Hematopoietic multipotent progenitor cell treated with erythropoietin and hydrocortisone succinate and interleukin-3 and kit ligand, for 15 days (in vitro differentiated cells): ENCODE measurements around the gene AEN.
A peak's percentile ranks its signal among the peaks of the same experiment; 100 is the strongest.

Experiments
- DNase-seq: peaks from one replicate; pipeline ENCODE4 v3.0.0-alpha.2; 2015; ENCODE audit warnings: low spot score

AEN gene

DNA sequence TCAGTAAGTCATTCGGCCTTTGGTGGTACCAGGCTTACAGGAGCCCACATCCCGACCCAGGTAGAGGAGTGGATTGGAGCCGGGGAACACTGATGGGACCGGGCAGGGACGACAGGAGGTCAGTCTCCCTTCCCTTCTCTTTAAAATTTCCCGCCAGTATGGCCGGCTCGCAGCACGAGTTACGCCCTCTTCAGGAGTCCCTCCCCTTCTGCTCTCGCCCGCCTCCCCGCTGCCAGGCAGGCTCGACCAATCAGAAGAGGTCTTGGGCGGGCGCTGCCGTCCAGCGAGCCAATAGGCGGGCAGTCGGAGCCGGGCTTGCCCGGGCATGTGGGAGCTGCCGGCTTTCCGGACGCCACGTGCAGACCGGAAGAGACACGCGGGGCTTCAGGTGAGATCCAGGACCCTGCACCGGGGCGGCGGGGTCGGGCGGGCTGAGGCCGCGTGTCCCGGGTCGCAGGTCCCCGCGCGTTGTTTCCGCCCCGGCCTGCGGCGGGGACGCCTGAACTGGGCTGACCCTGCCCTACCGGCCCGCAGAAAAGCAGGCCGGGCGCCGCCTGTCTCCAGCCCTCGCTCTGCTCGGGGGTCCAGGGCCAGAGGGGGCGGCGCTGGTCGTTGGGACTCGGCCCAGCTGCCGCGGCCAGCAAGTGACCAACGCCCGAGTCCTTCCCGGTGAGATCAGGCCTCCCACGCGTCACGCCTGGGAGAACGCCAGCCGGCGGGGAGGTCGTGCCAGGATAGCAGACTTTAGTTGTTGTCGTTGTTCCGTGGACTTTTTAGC lies at the start of gene AEN:
Gene AEN, plus strand, starts transcription at position 346 of the 778 bp plus-strand sequence. CDS start 4,870 bp downstream, outside the sequence.
- DNase-seq: peak; percentile 96

DNA sequence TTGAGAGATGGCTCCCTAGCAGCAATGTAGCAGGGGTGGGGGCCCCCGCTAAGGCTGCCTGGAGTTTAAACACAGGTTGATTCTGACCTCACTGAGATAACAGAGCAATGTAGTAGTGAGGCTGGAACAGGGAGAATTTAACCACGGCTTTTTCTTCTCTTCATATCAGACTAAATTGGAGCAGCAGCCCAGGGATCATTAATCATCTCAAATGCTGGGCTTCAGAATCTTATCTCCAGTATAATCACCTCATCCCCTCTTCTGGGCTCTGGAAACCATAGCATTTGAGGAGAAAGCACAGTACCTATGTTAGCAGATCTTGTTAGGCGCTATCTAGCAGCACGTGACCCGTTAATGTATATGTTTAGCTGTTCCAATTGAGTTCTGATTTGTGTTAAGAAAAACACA lies 49.3 kb upstream of the AEN start:
- DNase-seq: no peak

- DNase-seq: no peak
Observed at GRCh38 chr15:88574077-88574476, 47.1 kb upstream of the AEN start.

DNA sequence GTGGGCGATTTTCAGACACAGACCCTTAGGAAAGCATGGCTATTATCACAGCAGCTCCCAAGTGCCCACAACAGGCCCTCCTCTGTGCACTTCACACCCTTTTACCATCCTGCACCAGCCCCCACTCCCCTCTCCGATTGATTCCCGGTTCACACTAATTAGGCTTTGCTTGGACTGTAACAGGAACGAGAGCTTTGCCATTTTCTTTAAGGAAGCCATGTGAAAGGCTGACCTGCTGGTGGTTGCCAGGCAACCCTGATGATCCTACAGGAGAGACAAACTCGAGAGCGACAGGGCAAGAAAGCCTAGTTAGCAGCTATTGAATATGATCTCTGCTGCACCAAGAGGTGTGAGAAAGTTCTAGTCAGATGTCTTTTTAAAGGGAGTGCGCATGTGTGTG lies 46.5 kb upstream of the AEN start:
- no peak for DNase-seq

DNA sequence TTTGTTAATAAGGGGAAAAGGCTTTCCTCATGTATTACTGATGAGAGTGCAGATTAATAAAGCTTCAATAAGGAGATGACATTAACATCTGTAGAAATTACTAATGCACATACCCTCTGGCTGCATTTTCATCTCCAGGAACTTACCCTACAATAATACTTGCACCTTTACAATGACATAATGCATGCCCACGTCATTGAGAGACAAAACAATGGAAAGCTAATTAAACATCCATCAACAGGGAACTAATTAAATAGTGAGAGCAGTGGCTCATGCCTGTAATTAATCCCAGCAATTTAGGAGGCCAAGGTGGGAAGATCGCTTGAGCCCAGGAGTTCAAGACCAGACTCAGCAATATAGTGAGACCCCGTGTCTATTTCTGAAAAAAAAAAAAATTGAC lies 41.8 kb upstream of the AEN start:
- no peak for DNase-seq

DNA sequence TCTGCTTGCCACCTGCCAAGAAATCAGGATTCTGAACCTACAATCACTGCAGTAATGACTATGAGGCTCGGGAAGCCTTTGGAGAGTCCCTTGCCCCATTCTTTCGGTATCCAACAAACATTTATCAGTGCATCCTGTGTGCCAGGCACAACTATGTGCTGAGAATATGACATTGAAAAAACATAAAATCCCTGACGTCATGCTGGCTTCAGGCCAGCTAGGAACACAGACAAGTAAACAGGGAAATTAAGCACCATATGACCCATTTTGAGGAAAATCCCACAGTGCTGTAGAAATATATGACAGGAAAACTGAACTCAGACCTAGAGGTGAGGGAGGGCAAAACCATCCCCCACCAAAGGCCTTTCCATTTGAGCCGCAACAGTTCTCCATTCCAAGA lies 40.6 kb upstream of the AEN start:
- no peak for DNase-seq

DNA sequence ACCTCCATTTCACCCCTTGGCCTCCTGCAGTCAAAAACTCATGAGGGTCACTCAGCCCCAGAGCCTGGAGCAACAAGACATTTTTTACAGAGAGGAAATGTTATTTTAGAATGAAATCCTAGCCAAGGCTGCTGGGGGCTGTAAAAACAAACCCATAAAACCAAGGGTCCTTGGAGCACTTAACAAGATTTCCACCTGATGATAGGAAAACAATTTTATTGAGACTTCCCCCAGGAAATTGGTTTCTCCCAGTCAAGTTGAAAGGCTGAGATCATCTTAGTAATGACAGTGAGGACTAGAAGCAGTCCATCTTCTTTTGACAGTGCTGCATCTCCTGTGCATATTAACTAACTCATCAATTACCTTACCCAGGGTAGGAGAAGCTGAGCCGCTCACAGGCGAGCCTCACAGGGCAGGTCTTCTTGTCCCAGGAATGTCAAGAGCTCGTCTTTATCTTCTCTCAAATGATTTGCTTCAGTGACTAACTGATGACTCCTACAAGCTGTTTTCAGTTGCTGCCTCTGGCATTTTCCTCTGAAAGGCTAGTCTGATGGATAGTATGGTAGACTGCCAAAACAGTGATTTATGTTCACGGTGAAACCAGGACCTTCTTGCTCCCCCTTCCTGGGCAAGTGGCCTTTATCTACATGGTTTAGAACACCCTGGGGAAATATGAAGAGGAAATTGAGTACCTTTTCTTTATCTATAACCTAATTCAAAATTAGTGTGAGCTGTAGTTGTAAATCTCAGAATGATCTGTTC lies 34.6 kb upstream of the AEN start:
- DNase-seq: no peak

GRCh38 chr15:88590759-88591158 lies 30.4 kb upstream of the AEN start:
- DNase-seq: no peak

- no peak for DNase-seq
Observed at GRCh38 chr15:88591384-88591783, 29.8 kb upstream of the AEN start.

DNA sequence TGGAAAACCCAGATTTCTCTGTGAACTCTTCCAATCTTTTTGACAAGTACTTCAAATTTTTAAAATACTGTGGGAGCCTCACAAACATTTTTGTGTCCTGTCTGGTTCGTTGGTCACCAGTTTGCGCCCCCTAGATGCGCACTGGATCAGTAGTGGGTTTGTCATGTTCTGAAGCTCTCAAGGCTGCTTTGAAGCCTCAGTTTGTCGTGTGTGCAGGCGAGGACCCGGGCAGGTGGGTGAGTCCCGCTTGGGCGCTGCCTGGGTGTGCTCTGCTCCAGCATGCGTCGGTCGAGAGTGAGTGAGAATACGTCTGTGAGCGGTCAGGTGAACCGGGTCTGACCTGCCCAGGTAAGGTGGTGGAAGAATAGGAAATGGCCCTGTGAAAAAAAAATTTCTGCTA lies 17.3 kb upstream of the AEN start:
- no peak for DNase-seq

GRCh38 chr15:88604381-88605188 lies 16.6 kb upstream of the AEN start:
- DNase-seq: no peak

GRCh38 chr15:88605189-88606069 lies 15.7 kb upstream of the AEN start:
- no peak for DNase-seq

DNA sequence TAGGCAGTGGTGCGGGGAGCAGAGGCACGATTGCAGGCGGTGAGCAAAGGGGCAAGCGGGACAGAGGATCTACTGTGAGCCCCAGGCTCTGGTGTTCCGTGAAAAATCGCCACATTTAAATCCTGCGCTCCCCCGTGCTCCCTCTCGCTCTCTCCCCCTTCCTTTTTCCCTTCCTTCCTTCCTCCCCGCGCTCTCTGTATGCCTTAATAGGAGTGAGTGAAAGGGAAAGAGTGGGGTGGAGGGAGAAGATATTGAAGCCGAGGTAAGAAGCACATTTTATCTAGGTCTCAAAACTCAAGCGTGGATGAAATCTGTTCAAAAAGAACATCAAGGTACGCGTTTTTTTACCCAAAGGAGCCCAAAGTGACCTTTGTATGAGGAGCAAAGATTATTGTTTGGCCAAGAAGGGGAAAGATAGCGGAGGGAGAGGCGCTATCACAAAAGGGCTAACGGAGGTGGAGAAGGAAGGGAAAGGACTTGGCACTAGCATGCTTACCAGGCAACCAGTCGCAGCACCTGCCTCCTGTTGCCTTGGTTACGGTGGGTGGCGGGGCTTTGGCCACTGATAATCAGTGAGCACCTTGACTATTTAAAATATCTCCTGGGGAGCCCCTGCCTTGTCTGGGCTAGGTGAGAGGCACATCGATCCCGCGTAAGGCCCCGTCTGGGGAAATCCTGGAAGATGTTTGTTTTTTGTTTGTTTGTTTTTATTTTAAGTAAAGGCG lies 14.9 kb upstream of the AEN start:
- no peak for DNase-seq

GRCh38 chr15:88607951-88608350 lies 13.2 kb upstream of the AEN start:
- no peak for DNase-seq

- DNase-seq: no peak
Observed at GRCh38 chr15:88608607-88609181, 12.4 kb upstream of the AEN start.

- DNase-seq: no peak
Observed at GRCh38 chr15:88609344-88610090, 11.6 kb upstream of the AEN start.

GRCh38 chr15:88610701-88611231 lies 10.4 kb upstream of the AEN start:
- DNase-seq: no peak

DNA sequence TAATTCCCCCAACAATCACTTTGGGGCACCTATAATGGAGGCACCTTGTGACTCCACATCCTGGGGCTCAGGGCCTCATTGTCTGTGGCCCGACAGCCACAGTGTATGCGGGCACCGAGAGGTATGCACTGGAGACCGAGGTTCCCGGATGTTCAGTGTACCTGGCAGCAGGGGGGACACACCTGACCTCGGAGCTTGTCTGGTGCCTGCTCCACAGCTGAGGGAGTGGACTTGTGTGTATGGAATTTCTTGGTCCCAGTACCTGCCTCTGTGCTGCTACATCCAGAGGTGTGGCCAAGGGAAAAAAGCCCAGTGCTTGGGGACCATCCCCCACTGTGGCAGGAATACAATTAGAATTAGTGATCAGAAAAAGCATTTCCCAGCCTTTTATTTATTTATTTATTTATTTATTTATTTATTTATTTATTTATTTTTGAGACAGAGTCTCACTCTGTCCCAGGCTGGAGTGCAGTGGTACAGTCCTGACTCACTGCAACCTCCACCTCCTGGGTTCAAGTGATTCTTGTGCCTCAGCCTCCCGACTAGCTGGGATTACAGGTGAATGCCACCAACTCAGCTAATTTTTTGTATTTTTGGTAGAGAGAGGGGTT lies 8.8 kb upstream of the AEN start:
- no peak for DNase-seq
